GM19351 (cell line): ENCODE measurements around the gene C19orf67.

Experiments used
- ATAC-seq: cut with Tn5 transposase; IDR thresholded peaks from one replicate; pipeline ENCODE4 v1.9.1; 2021; ENCODE audit warnings: mild to moderate bottlenecking, moderate library complexity; ENCODE audit not compliant: unreplicated experiment

The C19orf67 gene

DNA sequence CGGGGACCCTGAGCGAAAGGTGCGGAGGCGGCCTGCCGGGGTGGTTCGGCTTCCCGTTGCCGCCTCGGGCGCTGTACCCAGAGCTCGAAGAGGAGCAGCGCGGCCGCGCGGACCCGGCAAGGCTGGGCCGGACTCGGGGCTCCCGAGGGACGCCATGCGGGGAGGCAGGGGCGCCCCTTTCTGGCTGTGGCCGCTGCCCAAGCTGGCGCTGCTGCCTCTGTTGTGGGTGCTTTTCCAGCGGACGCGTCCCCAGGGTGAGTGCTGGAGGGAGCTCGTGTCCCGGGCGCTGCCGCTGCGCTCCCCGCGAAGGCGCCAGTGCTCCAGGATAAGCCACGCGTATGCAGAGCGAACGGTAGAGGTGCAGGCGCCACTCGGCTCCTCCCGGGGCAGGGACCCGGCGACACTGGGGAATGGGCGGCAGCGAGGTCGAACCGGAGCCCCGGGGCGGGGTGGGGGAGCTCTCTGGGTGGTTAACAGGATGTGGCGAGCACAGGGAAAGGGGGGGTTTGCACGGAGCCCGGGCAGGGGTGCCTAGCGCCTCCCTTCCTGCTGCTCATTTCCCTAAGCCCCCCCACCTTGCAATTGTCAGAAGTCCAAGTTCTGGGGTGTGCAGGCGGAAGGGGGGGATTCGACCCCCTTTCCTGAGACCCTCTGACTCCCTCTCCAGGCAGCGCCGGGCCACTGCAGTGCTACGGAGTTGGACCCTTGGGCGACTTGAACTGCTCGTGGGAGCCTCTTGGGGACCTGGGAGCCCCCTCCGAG lies 53.7 kb downstream of the C19orf67 start, which contains the start of gene IL27RA:
TSS of gene IL27RA (plus strand) at position 44 of the 762 bp plus-strand sequence. CDS start at position 155, 111 bp downstream.
- peak; percentile 47 for ATAC-seq
